ENCODE measurements around the gene BABAM2.
A peak's percentile ranks its signal among the peaks of the same experiment; 100 is the strongest.
"Not testable (repeated sequence)": the region's sequence is repeated elsewhere in the genome, so short reads cannot be mapped to it uniquely, and the experiment has no call there.

The BABAM2 gene

GRCh38 chr2:28085201-28085600 is 194.7 kb downstream of the BABAM2 start:
- no peak for ATAC-seq

- ATAC-seq = no peak
Measured at GRCh38 chr2:28086611-28087010, 196.1 kb downstream of the BABAM2 start.

- no peak for ATAC-seq
Measured at GRCh38 chr2:28088970-28089369, 198.4 kb downstream of the BABAM2 start.

GRCh38 chr2:28089486-28089885 is 199.0 kb downstream of the BABAM2 start:
- no peak for ATAC-seq

GRCh38 chr2:28093308-28093707 is 202.8 kb downstream of the BABAM2 start:
- no peak for ATAC-seq

- ATAC-seq = no peak
Measured at GRCh38 chr2:28093768-28094167, 203.2 kb downstream of the BABAM2 start.

- no peak for ATAC-seq
Measured at GRCh38 chr2:28094739-28095138, 204.2 kb downstream of the BABAM2 start.

- no peak for ATAC-seq
Measured at GRCh38 chr2:28095622-28096021, 205.1 kb downstream of the BABAM2 start.

GRCh38 chr2:28096421-28096820 is 205.9 kb downstream of the BABAM2 start:
- no peak for ATAC-seq

GRCh38 chr2:28098501-28099225 is 208.1 kb downstream of the BABAM2 start:
- no peak for ATAC-seq

GRCh38 chr2:28101123-28101522 is 210.6 kb downstream of the BABAM2 start:
- no peak for ATAC-seq

GRCh38 chr2:28101892-28102291 is 211.4 kb downstream of the BABAM2 start:
- ATAC-seq = no peak

- no peak for ATAC-seq
Measured at GRCh38 chr2:28102455-28102874, 211.9 kb downstream of the BABAM2 start.

- ATAC-seq = no peak
Measured at GRCh38 chr2:28103611-28104010, 213.1 kb downstream of the BABAM2 start.

- ATAC-seq = no peak
Measured at GRCh38 chr2:28108143-28108542, 217.6 kb downstream of the BABAM2 start.

- ATAC-seq = not testable (repeated sequence)
Measured at GRCh38 chr2:28113771-28114170, 223.2 kb downstream of the BABAM2 start.

- no peak for ATAC-seq
Measured at GRCh38 chr2:28117104-28117596, 226.6 kb downstream of the BABAM2 start.

GRCh38 chr2:28119631-28120030 is 229.1 kb downstream of the BABAM2 start:
- no peak for ATAC-seq

GRCh38 chr2:28128281-28128950 is 237.9 kb downstream of the BABAM2 start:
- peak in 1 of 2 donors; percentile 62 for ATAC-seq

- peak in 1 of 2 donors; percentile 39 for ATAC-seq
Measured at GRCh38 chr2:28129955-28130695, 239.6 kb downstream of the BABAM2 start.

GRCh38 chr2:28133778-28134177 is 243.2 kb downstream of the BABAM2 start:
- no peak for ATAC-seq

- peak in 1 of 2 donors; percentile 48 for ATAC-seq
Measured at GRCh38 chr2:28134262-28134812, 243.8 kb downstream of the BABAM2 start.

GRCh38 chr2:28134857-28135256 is 244.3 kb downstream of the BABAM2 start:
- ATAC-seq = peak in 1 of 2 donors; percentile 41

Measured in activated CD4-positive, CD25-positive, alpha-beta regulatory T cell treated with anti-CD3 and anti-CD28 coated beads, Interleukin-2, amount 50 U/mL, for 24 hours (primary cell).